ENCODE results near the gene SLC25A29.

The SLC25A29 gene

GRCh38 chr14:100243020-100243419 lies 63.2 kb downstream of the SLC25A29 start:
- Histone ChIP-seq H3K4me1 (ENCODE audit: control insufficient read depth, insufficient read depth, low read length, poor library complexity, severe bottlenecking) (peaks cover 5% of the 10 kb centered on the region), H3K27ac (ENCODE audit: low read depth, low read length, severe bottlenecking) (no peak overlapping the region), H3K36me3 (ENCODE audit: control insufficient read depth, insufficient read depth, low read length) (peaks cover 37% of the 10 kb centered on the region), H3K4me3 (ENCODE audit: extremely low read depth, insufficient read depth, low read length, poor library complexity, severe bottlenecking) (no peak overlapping the region), H3K9me3 (ENCODE audit: control insufficient read depth, low read length) (no peaks in the 10 kb centered on the region)
- WGBS, 2 experiments (ENCODE audit: insufficient coverage in 2 of 2), result no CpG with 5 or more reads among the region's 3 CpGs

GRCh38 chr14:100241279-100241678 lies 65.0 kb downstream of the SLC25A29 start:
- peak overlapping the region; percentile 76 for H3K27ac ChIP-seq (ENCODE audit: low read depth, low read length, severe bottlenecking)
- 76 to 100% methylated on average over 1 to 3 of the region's 3 CpGs for WGBS, 2 experiments (ENCODE audit: insufficient coverage in 2 of 2)
- H3K4me1 ChIP-seq (ENCODE audit: control insufficient read depth, insufficient read depth, low read length, poor library complexity, severe bottlenecking), result peaks cover 5% of the 10 kb centered on the region
- peaks cover 30% of the 10 kb centered on the region for H3K36me3 ChIP-seq (ENCODE audit: control insufficient read depth, insufficient read depth, low read length)
- H3K9me3 ChIP-seq (ENCODE audit: control insufficient read depth, low read length), result no peaks in the 10 kb centered on the region
- H3K4me3 ChIP-seq (ENCODE audit: extremely low read depth, insufficient read depth, low read length, poor library complexity, severe bottlenecking), result peak overlapping the region; percentile 55

All from mesodermal cell (in vitro differentiated cells).